ENCODE measurements around the gene PIGN.

GRCh38 chr18:62097698-62098097 lies 89.2 kb downstream of the PIGN start:
- no peak for TF ChIP-seq CTCF (IDR thresholded peaks at IDR 0.05; ENCODE audit: borderline replicate concordance, extremely low read depth, low read length, poor library complexity, severe bottlenecking)
- no peak for TF ChIP-seq EZH2 (IDR thresholded peaks at IDR 0.05; ENCODE audit: borderline replicate concordance, low read depth, low read length, severe bottlenecking)
